Small intestine (tissue), 7 donors: Measurements from ENCODE around the gene LIPT2. TPM values are rescaled to one million over a fixed set of nuclear protein-coding genes. Genes with fewer than 3 reads are reported as not detected.

ENCODE experiments used
- DNase-seq, 2 donors: peaks; one replicate each; pipeline versions ENCODE4 v3.0.0 to v3.0.0-alpha.2; 2013
- FAIRE-seq: peaks from 2 replicates; lab custom pipeline; 2012; peaks lifted over from hg19 to GRCh38; lab: Jason Lieb, UNC
- H3K27ac ChIP-seq, 3 donors: one replicate each; pipeline ENCODE4 v1.5.1; 2013; ENCODE audit warnings: low read length in 2 of 3, mild to moderate bottlenecking in 2 of 3, control low read depth in 1 of 3, inconsistent platforms in 1 of 3, low read depth in 1 of 3, moderate library complexity in 1 of 3
- H3K27me3 ChIP-seq, 3 donors: one replicate each; pipeline ENCODE4 v1.6.1; 2013; ENCODE audit warnings: low read length in 3 of 3, inconsistent platforms in 1 of 3; ENCODE audit not compliant: control insufficient read depth in 3 of 3, insufficient read depth in 3 of 3
- H3K36me3 ChIP-seq, 3 donors: one replicate each; pipeline ENCODE4 v1.6.1; 2013; ENCODE audit warnings: low read length in 3 of 3, inconsistent platforms in 1 of 3, low read depth in 1 of 3, mild to moderate bottlenecking in 1 of 3, moderate library complexity in 1 of 3; ENCODE audit not compliant: control insufficient read depth in 3 of 3, insufficient read depth in 2 of 3
- H3K4me1 ChIP-seq, 3 donors: one replicate each; pipeline ENCODE4 v1.6.1; 2013; ENCODE audit warnings: low read length in 2 of 3, inconsistent platforms in 1 of 3, low read depth in 1 of 3, mild to moderate bottlenecking in 1 of 3, moderate library complexity in 1 of 3; ENCODE audit not compliant: control insufficient read depth in 3 of 3, insufficient read depth in 2 of 3
- H3K4me3 ChIP-seq, 3 donors: one replicate each; pipeline ENCODE4 v1.5.1; 2013; ENCODE audit warnings: low read length in 3 of 3, control low read depth in 1 of 3, inconsistent platforms in 1 of 3, low read depth in 1 of 3, mild to moderate bottlenecking in 1 of 3, moderate library complexity in 1 of 3
- H3K9me3 ChIP-seq, 2 donors: one replicate each; pipeline ENCODE4 v1.6.1; 2013; ENCODE audit warnings: low read depth in 1 of 2, low read length in 1 of 2; ENCODE audit not compliant: control insufficient read depth in 2 of 2, insufficient read depth in 1 of 2
- WGBS, 3 donors: extraction: QIAGEN DNeasy Blood & Tissue Kit; methylation state at CpG; one replicate each; pipeline ENCODE4 v1.1.7; 2013; 5-methylcytosine and 5-hydroxymethylcytosine counted together
- polyA plus RNA-seq, 4 donors: library from polyadenylated mRNA; stranded (reverse) in 3 of 4; unstranded in 1 of 4; fragments of 200-250 nt in 3 of 4; fragments of 120-200 nt in 1 of 4; gene quantifications; one replicate each; pipeline versions ENCODE4 v1.2.1 to v1.2.3, GENCODE V29; 2013
- donor health status: healthy with polysubstance abuse.
- donor health status: control.
- donor health status: control.
- donor health status: Bipolar disorder and iron deficiency.
- donor health status: healthy.

LIPT2 gene
- polyA plus RNA-seq, 4 donors: 4.9 to 11.1 (median 7.6) TPM

DNA sequence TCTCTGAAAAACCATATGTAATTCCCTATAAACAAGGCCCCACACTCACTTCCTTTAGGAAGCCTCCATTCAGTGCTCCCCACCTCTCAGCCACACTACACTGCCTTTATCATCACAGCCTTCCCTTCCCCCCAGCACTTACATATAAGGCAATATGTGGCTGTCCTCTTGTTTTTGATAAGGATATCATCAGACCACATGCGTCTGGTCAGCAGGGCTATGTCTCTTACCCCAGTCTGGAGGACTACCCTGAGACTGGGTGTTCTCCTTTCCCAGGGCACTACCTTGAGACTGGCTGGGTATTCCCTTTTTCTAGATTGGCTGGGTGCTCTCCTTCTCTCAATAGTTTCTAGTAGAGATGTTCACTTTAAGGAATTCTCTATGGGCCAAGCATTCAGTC, 33.9 kb downstream of the LIPT2 start:
- 0 to 36% (median 0%) methylated on average over 1 of the region's 1 CpG for WGBS, 3 donors
- peaks cover 3 to 64% (median 12%) of the 10 kb centered on the region in 3 donors for H3K36me3 ChIP-seq
- DNase-seq (no peak), FAIRE-seq (no peak)
- no peak overlapping the region for H3K4me3 ChIP-seq
- peaks cover 0 to 36% (median 6%) of the 10 kb centered on the region in 3 donors for H3K4me1 ChIP-seq
- H3K27ac ChIP-seq: no peak overlapping the region
- H3K9me3 ChIP-seq: no peaks in the 10 kb centered on the region
- H3K27me3 ChIP-seq: no peaks in the 10 kb centered on the region

DNA sequence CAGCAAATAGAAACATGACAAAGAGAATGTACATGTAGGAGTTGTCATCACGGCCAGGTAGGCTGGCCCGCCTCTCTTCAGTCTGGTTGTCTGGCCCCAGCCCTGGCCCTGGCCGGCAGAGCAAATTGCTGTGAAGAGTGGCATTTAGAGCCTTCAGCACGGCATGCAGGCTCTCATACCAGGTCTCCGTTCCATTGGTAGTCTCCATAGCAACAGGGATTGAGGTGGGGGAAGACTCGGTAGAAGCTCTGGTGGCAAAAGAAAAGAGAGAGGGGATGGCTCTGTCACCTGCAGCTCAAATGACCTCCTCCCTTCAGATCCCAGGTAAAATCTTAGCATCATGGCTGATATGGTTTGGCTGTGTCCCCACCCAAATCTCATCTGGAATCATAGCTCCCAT, 36.2 kb downstream of the LIPT2 start:
- no peak for DNase-seq
- H3K4me3 ChIP-seq: no peak overlapping the region
- peaks cover 0 to 19% (median 0%) of the 10 kb centered on the region in 3 donors for H3K4me1 ChIP-seq
- H3K27ac ChIP-seq: no peak overlapping the region
- no peaks in the 10 kb centered on the region for H3K27me3 ChIP-seq
- 70 to 82% (median 72%) methylated on average over 6 of the region's 6 CpGs for WGBS, 3 donors
- H3K9me3 ChIP-seq: no peaks in the 10 kb centered on the region
- peaks cover 3 to 51% (median 12%) of the 10 kb centered on the region in 3 donors for H3K36me3 ChIP-seq
- FAIRE-seq: no peak

DNA sequence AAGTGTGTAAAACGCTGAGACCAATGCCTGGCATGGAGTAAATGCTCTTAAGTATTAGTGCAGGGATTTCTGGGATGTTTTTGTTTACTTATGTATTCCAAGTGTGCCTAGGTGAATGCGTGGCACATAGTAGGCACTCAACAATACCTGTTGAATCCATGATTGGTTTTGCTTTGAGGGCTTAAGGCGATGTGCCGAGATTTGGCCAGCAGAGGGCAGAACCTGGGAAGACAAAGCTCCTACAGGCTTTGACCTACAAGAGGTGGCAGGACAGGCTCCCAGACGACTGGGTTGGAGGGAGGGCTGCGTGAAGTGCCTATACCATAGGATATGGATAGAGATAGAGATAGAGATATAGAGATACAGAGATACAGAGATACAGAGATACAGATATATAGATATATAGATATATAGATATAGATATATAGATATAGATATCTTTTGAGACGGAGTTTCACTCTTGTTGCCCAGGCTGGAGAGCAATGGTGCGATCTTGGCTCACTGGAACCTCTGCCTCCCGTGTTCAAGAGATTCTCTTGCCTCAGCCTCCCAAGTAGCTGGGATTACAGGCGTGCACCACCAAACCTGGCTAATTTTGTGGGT, 40.0 kb downstream of the LIPT2 start:
- Histone ChIP-seq H3K4me1 (no peaks in the 10 kb centered on the region), H3K4me3 (no peak overlapping the region), H3K9me3 (no peaks in the 10 kb centered on the region), H3K36me3 (peaks cover 3 to 21% (median 12%) of the 10 kb centered on the region in 3 donors), H3K27ac (no peak overlapping the region), H3K27me3 (no peaks in the 10 kb centered on the region)
- no peak for FAIRE-seq
- peak; percentile 78 to 82 for DNase-seq
- 25 to 38% (median 32%) methylated on average over 10 of the region's 10 CpGs for WGBS, 3 donors

DNA sequence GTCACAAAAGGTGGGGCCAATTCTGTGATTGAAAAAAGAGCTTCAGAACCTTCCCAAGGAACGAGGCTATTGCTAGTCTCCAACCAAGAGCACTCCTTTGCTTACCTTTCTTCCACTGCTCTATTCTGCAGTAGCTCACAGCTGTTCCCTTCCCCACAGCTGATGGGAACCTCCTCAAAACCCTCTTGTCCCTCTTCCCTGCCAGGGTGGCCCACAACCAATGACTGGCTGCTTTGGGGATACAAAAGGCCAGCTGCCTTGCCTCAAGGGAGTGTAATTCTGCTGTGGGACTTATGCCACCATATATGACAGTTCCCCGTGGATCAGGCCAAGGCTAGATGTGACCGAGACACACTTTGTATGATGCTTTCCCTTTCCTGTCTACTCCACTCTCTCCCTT, 41.2 kb downstream of the LIPT2 start:
- Histone ChIP-seq H3K9me3 (no peaks in the 10 kb centered on the region), H3K27ac (no peak overlapping the region), H3K36me3 (peaks cover 3 to 14% (median 10%) of the 10 kb centered on the region in 3 donors), H3K4me1 (no peaks in the 10 kb centered on the region), H3K4me3 (no peak overlapping the region), H3K27me3 (no peaks in the 10 kb centered on the region)
- 58 to 67% (median 62%) methylated on average over 3 of the region's 3 CpGs for WGBS, 3 donors
- FAIRE-seq (no peak), DNase-seq (peak in 1 of 2 donors; percentile 27)

DNA sequence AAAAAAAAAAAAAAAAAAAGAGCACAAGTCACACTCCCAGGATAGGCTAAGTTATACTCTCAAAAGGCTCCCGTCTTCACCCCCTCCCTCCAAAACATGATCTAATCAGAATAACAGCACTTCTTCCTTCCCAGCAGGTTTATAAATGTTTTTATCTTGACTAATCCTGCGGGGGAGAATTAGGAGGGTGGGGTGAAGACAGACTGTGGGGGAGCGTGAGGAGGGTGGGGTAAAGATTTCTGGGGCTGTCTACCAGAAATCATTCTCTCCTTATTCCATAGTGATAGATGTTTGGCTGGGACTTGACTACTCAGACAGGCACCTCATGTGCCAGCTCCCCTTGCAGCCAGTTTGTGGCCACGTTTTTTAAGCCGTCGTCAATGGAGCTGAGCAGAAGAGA, 43.2 kb downstream of the LIPT2 start:
- no peaks in the 10 kb centered on the region for H3K9me3 ChIP-seq
- no peak overlapping the region for H3K4me3 ChIP-seq
- no peaks in the 10 kb centered on the region for H3K27me3 ChIP-seq
- no peak overlapping the region for H3K27ac ChIP-seq
- H3K4me1 ChIP-seq: no peaks in the 10 kb centered on the region
- WGBS, 3 donors: 75 to 83% (median 80%) methylated on average over 6 of the region's 6 CpGs
- DNase-seq (no peak), FAIRE-seq (no peak)
- H3K36me3 ChIP-seq: no peaks in the 10 kb centered on the region

DNA sequence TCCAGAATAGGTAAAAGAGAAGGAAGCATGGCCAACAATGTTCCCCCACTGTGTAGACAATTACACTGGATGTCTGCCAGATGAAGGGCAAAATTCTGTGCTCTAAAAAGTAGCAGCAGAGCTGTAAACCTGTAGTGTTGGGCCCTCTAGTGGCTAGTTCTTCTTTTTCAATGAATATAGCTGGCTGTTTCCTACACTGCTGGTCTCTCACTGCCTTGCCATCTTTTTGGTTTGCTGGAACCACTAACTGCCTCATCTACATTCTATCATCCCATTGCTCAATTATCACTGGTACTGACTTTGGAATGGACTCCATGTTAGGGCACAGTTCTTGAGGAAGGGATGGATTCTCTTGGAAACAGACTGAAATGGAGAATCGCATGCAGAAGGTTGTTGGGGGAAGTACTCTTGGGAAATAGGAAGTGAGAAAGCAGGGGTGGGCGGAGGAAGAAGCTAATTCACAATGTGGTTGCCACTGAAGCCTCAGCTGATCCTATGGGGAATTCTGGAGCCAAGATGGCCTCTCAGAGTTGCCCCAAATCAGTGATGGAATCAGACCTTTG, 44.1 kb downstream of the LIPT2 start:
- Histone ChIP-seq H3K27me3 (no peaks in the 10 kb centered on the region), H3K27ac (no peak overlapping the region), H3K36me3 (no peaks in the 10 kb centered on the region), H3K4me3 (no peak overlapping the region), H3K9me3 (no peaks in the 10 kb centered on the region), H3K4me1 (peaks cover 0 to under 1% (median 0%) of the 10 kb centered on the region in 3 donors)
- WGBS, 3 donors: 54 to 95% (median 90%) methylated on average over 2 of the region's 2 CpGs
- DNase-seq: peak; percentile 78 to 79
- no peak for FAIRE-seq

DNA sequence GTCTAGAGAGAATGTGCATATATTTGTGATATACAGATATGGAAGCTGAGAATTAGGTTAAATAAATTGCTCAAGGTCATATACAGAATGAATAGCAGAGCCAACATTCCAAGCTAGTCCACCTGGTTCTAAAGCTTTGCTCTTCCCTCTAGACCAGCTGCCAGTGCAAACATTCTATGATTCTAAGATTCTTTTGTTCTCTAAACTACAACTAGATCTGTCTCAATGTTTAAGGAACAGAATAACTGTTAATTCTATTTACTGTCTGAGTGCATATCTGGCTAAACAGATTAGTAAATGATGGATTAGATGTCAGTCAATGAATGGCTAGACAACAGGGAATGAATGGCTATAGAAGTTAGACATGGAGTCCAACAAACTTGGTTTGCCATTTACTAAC, 45.8 kb downstream of the LIPT2 start:
- no peak overlapping the region for H3K4me3 ChIP-seq

DNA sequence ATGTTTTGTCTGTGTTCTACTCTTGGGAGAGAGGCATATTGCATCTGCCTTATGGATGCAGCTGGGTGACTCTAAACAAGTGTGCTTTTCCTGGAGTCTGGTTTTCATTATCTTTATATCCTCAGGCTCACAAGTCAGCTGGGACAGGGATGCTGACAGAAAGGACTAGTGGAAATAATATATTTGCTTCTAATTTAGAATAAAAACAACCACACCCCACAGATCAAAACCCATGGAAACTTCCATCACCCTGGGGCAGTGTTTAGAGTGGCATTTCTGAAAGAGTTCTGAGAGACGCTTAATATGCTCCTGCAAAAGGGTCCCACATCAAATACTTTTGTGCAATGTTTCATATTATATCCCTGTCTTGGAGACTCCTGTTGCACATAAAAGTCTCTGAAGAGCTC, 47.0 kb downstream of the LIPT2 start:
- DNase-seq: no peak
- Histone ChIP-seq H3K36me3 (no peaks in the 10 kb centered on the region), H3K9me3 (no peaks in the 10 kb centered on the region), H3K4me1 (peaks cover 0 to 25% (median 7%) of the 10 kb centered on the region in 3 donors), H3K4me3 (no peak overlapping the region), H3K27me3 (no peaks in the 10 kb centered on the region), H3K27ac (no peak overlapping the region)
- 86 to 96% (median 88%) methylated on average over 1 of the region's 1 CpG for WGBS, 3 donors
- FAIRE-seq: no peak

More for the DNA sequence above, 45.8 kb downstream of the LIPT2 start:
- Histone ChIP-seq H3K27me3 (no peaks in the 10 kb centered on the region), H3K9me3 (no peaks in the 10 kb centered on the region), H3K36me3 (no peaks in the 10 kb centered on the region), H3K27ac (no peak overlapping the region), H3K4me1 (peaks cover 0 to 15% (median 7%) of the 10 kb centered on the region in 3 donors)
- DNase-seq (no peak), FAIRE-seq (no peak)
